ENCODE data around the gene NET1. TPM values are rescaled to one million over a fixed set of nuclear protein-coding genes. Genes with fewer than 3 reads are reported as not detected.
"Not testable (repeated sequence)": the region's sequence is repeated elsewhere in the genome, so short reads cannot be mapped to it uniquely, and the experiment has no call there.

Gene NET1
- total RNA-seq, 2 donors from 2014 or later, result 174 to 455 TPM

DNA sequence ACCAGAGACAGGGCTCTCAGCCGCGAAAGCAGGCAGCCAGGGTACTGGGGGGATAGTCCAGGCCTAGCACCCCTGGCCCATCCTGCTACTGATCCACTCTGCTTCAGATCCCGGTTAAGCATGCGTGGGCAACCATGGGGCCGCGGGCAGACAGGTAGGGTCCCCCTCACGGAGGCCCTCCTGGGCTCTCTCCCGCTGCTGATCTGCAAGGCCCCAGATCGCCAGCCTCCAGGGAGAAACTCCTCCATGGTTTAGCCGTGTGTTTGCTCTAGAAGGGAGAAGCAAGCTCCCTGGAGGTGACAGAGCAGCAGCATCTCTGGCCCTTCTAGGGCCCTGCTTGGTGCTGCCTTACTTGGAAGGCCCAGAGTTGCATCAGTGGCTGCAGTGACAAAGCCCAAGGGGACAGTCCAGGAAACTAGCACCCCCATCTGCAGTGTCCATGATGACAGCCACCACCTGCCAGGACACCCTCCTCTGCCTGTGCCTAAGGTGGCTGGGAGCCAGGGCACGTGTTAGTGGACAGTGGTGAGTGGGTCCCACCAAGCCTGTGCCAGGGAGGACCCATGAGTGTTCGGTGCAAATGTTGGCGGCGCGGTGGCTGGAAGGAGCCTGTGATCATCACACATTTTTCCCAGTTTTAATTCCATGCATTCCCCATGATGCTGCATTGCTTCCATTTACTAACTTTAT, 57.9 kb downstream of the NET1 start:
- no peak overlapping the region for H3K9ac ChIP-seq (ENCODE audit: low read depth in 2 of 2, low read length in 2 of 2)
- H3K9me3 ChIP-seq, result no peaks in the 10 kb centered on the region
- peaks cover 15% of the 10 kb centered on the region for H3K4me1 ChIP-seq
- H3K27ac ChIP-seq, result no peak overlapping the region
- H3K27me3 ChIP-seq, result no peaks in the 10 kb centered on the region
- no peaks in the 10 kb centered on the region for H3K36me3 ChIP-seq
- H3K4me3 ChIP-seq, result no peak overlapping the region
- intact Hi-C loops (cut with DNase I), result no loop called here
- peak; percentile 16 for DNase-seq
- TF ChIP-seq, protein P1, sequence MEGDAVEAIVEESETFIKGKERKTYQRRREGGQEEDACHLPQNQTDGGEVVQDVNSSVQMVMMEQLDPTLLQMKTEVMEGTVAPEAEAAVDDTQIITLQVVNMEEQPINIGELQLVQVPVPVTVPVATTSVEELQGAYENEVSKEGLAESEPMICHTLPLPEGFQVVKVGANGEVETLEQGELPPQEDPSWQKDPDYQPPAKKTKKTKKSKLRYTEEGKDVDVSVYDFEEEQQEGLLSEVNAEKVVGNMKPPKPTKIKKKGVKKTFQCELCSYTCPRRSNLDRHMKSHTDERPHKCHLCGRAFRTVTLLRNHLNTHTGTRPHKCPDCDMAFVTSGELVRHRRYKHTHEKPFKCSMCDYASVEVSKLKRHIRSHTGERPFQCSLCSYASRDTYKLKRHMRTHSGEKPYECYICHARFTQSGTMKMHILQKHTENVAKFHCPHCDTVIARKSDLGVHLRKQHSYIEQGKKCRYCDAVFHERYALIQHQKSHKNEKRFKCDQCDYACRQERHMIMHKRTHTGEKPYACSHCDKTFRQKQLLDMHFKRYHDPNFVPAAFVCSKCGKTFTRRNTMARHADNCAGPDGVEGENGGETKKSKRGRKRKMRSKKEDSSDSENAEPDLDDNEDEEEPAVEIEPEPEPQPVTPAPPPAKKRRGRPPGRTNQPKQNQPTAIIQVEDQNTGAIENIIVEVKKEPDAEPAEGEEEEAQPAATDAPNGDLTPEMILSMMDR (IDR thresholded peaks at IDR 0.05), result no peak

DNA sequence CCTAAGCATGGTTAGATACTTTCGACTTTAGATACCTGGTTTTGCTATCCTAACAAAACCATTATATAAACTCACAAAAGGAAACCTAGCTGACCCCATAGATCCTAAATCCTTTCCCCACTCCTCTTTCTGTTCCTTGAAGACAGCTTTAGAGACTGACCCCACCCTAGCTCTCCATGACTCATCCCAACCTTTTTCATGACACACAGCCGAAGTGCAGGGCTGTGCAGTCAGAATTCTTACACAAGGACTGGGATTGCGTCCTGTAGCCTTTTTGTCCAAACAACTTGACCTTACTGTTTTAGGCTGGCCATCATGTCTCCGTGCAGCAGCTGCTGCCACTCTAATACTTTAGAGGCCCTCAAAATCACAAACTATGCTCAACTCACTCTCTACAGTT, 62.3 kb downstream of the NET1 start:
- H3K4me1 ChIP-seq; H3K9me3 ChIP-seq; H3K4me3 ChIP-seq; H3K36me3 ChIP-seq; H3K27me3 ChIP-seq; H3K27ac ChIP-seq; intact Hi-C loops (cut with DNase I); H3K9ac ChIP-seq (ENCODE audit: low read depth in 2 of 2, low read length in 2 of 2): not testable (repeated sequence)
- DNase-seq, result peak; percentile 20

DNA sequence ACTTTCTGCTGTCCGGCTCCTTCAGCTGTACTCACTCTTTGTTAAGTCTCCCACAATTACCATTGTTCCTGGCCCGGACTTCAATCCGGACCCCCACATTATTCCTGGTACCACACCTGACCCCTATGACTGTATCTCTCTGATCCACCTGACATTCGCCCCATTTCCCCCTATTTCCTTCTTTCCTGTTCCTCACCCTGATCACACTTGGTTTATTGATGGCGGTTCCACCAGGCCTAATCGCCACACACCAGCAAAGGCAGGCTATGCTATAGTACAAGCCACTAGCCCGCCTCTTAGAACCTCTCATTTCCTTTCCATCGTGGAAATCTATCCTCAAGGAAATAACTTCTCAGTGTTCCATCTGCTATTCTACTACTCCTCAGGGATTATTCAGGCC, 62.7 kb downstream of the NET1 start:
- H3K27ac ChIP-seq; H3K27me3 ChIP-seq; intact Hi-C loops (cut with DNase I): not testable (repeated sequence)

DNA sequence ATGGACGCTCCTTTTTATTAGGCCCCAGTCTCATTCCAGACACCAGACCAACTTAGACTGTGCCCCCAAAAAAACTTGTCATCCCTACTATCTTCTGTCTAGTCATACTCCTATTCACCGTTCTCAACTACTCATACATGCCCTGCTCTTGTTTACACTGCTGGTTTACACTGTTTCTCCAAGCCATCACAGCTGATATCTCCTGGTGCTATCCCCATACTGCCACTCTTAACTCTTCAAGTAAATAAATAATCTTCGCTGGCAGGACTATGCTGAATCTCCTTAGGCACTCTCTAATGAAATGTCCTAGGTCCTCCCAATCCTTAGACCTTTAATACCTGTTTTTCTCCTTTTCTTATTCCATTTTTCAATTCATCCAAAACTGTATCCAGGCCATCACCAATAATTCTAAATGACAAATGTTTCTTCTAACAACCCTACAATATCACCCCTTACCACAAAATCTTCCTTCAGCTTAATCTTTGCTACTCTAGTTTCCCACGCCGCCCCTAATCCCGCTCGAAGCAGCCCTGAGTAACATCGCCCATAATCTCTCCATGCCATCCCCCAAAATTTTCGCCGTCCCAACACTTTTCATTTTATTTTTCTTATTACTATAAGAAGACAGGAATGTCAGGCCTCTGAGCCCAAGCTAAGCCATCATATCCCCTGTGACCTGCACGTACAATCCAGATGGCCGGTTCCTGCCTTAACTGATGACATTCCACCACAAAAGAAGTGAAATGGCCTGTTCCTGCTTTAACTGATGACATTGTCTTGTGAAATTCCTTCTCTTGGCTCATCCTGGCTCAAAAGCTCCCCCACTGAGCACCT, 63.8 kb downstream of the NET1 start:
- H3K9me3 ChIP-seq; H3K4me1 ChIP-seq; H3K9ac ChIP-seq (ENCODE audit: low read depth in 2 of 2, low read length in 2 of 2); H3K36me3 ChIP-seq; H3K27ac ChIP-seq; intact Hi-C loops (cut with DNase I); H3K4me3 ChIP-seq; H3K27me3 ChIP-seq: not testable (repeated sequence)
- DNase-seq, result peak; percentile 6

More for the DNA sequence above, 62.7 kb downstream of the NET1 start:
- H3K36me3 ChIP-seq; H3K9me3 ChIP-seq; H3K9ac ChIP-seq (ENCODE audit: low read depth in 2 of 2, low read length in 2 of 2); H3K4me1 ChIP-seq; DNase-seq; H3K4me3 ChIP-seq: not testable (repeated sequence)

DNA sequence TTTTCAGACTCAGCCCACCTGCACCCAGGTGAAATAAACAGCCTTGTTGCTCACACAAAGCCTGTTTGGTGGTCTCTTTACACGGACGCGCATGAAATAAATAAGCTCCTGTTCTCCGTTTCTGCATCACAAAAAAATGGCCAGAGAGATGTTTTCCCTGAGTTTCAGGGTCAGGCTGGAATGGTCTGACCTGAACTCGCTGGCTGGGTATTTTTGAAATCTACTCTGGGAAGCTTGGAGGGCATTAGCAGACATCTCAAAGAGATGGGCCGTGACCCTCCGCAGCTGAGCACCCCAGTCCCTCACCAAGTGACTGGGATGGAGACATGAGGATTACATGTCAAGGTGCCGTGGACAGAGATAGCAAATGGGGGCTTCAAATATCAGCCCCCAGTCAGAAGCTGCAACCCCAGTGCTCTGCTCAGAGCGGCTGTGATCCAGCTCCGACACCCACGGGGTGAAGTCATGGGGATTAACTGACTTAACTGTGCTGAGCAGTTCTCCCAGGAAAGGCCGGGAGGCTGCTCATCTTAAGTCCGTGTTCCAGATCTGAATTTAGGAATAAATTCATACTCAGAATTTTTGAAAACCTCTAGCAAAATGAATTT, 64.7 kb downstream of the NET1 start:
- Histone ChIP-seq H3K9ac (ENCODE audit: low read depth in 2 of 2, low read length in 2 of 2) (no peak overlapping the region), H3K27ac (no peak overlapping the region), H3K4me1 (no peaks in the 10 kb centered on the region), H3K9me3 (no peaks in the 10 kb centered on the region), H3K36me3 (no peaks in the 10 kb centered on the region), H3K27me3 (no peaks in the 10 kb centered on the region), H3K4me3 (no peak overlapping the region)
- TF ChIP-seq, protein P1 (IDR thresholded peaks at IDR 0.05), result no peak
- intact Hi-C loops (cut with DNase I), result no loop called here
- no peak for DNase-seq

DNA sequence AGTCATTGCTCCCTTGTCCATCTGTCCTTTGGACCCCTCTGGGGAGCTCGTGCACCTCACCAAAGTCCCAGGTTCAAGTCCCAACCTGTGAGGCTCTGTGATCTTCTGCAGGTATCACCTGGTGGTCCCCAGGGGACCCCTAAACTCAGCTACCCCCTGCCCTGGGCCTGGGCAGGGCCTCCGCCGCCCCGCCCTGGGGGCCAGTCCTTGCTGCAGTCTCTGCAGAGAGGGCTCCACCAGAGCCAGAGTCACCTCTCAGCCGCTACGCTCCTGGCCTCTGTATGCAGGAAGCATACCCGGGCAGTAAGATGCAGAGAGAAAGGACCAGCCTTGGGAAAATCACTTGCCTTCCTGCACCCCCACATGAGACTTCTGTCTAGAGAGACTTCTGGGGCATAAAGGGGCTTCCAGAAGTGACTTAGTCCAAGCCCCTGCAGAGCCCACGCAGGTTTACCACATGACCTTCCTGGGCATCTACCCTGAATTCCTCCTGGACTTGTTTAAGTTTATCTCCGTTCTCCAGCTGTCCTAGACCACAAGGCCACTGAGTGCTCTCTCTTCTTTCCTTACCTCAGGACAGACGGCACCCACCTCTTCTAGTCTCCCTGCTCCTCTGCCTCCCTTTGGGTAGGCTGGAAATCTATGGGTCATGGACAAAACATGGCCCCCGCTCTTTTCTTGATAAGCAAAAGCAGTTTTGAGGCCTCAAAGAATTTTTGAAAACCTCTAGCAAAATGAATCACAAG, 65.8 kb downstream of the NET1 start:
- intact Hi-C loops (cut with DNase I), result no loop called here
- H3K4me1 ChIP-seq, result no peaks in the 10 kb centered on the region
- no peaks in the 10 kb centered on the region for H3K9me3 ChIP-seq
- TF ChIP-seq, protein P1 (IDR thresholded peaks at IDR 0.05), result no peak
- H3K36me3 ChIP-seq, result no peaks in the 10 kb centered on the region
- no peak overlapping the region for H3K9ac ChIP-seq (ENCODE audit: low read depth in 2 of 2, low read length in 2 of 2)
- no peak overlapping the region for H3K27ac ChIP-seq
- no peak for DNase-seq
- no peak overlapping the region for H3K4me3 ChIP-seq
- H3K27me3 ChIP-seq, result no peaks in the 10 kb centered on the region
